H9 (cell line): ENCODE measurements around the gene DDX27. TPM values are rescaled to one million over a fixed set of nuclear protein-coding genes. Genes with fewer than 3 reads are reported as not detected.

ENCODE experiments used
- DNase-seq: peaks from one replicate; pipeline ENCODE4 v3.0.0-alpha.2; 2017
- H2AFZ ChIP-seq: one replicate; pipeline ENCODE4 v1.6.1; 2013; ENCODE audit warnings: mild to moderate bottlenecking, low read length, control low read depth, moderate library complexity
- H2AK5ac ChIP-seq: 2 replicates; pipeline ENCODE4 v1.6.1; 2013; ENCODE audit warnings: low read length, control low read depth, mixed read lengths; ENCODE audit not compliant: insufficient read length
- H2BK120ac ChIP-seq: one replicate; pipeline ENCODE4 v1.6.1; 2013; ENCODE audit warnings: low read depth, mild to moderate bottlenecking, low read length, control low read depth, inconsistent platforms; ENCODE audit not compliant: poor library complexity, severe bottlenecking
- H2BK12ac ChIP-seq: 2 replicates; pipeline ENCODE4 v1.6.1; 2013; ENCODE audit warnings: low read length, control low read depth, mixed read lengths, low read depth; ENCODE audit not compliant: insufficient read length
- H2BK15ac ChIP-seq: 2 replicates; pipeline ENCODE4 v1.6.1; 2013; ENCODE audit warnings: low read depth, low read length, control low read depth
- H2BK20ac ChIP-seq: one replicate; pipeline ENCODE4 v1.6.1; 2013; ENCODE audit warnings: low read depth, mild to moderate bottlenecking, low read length, control low read depth, inconsistent platforms; ENCODE audit not compliant: poor library complexity, severe bottlenecking
- H2BK5ac ChIP-seq: 2 replicates; pipeline ENCODE4 v1.6.1; 2013; ENCODE audit warnings: low read length, control low read depth, mixed read lengths; ENCODE audit not compliant: insufficient read length
- H3K14ac ChIP-seq: 2 replicates; pipeline ENCODE4 v1.6.1; 2013; ENCODE audit warnings: low read length, control low read depth; ENCODE audit not compliant: insufficient read depth
- H3K18ac ChIP-seq: 2 replicates; pipeline ENCODE4 v1.6.1; 2013; ENCODE audit warnings: low read depth, mild to moderate bottlenecking, mixed read lengths, low read length, control low read depth; ENCODE audit not compliant: insufficient read length
- H3K23ac ChIP-seq: 2 replicates; pipeline ENCODE4 v1.6.1; 2013; ENCODE audit warnings: low read length, control low read depth, mixed read lengths, low read depth; ENCODE audit not compliant: insufficient read length
- H3K23me2 ChIP-seq: 2 replicates; pipeline ENCODE4 v1.6.1; 2013; ENCODE audit warnings: low read depth, mild to moderate bottlenecking, mixed read lengths, low read length, control low read depth; ENCODE audit not compliant: insufficient read length, poor library complexity, severe bottlenecking
- H3K27ac ChIP-seq: 2 replicates; pipeline ENCODE4 v1.5.1; 2013; ENCODE audit warnings: low read length, control low read depth, mixed read lengths, low read depth; ENCODE audit not compliant: insufficient read length
- H3K27me3 ChIP-seq: 2 replicates; pipeline ENCODE4 v1.6.1; 2013; ENCODE audit warnings: low read length, control low read depth, inconsistent platforms; ENCODE audit not compliant: insufficient read depth
- H3K4ac ChIP-seq: 2 replicates; pipeline ENCODE4 v1.6.1; 2013; ENCODE audit warnings: low read depth, mild to moderate bottlenecking, control low read depth, inconsistent platforms, low read length, moderate library complexity
- H3K4me1 ChIP-seq: 2 replicates; pipeline ENCODE4 v1.6.1; 2013; ENCODE audit warnings: low read length, control low read depth, inconsistent platforms; ENCODE audit not compliant: insufficient read depth
- H3K4me2 ChIP-seq: 2 replicates; pipeline ENCODE4 v1.6.1; 2013; ENCODE audit warnings: low read length, control low read depth, mixed read lengths; ENCODE audit not compliant: insufficient read length, insufficient read depth
- H3K56ac ChIP-seq: 2 replicates; pipeline ENCODE4 v1.6.1; 2013; ENCODE audit warnings: low read depth, mild to moderate bottlenecking, mixed read lengths, low read length, control low read depth; ENCODE audit not compliant: insufficient read length
- H3K79me1 ChIP-seq: 2 replicates; pipeline ENCODE4 v1.6.1; 2013; ENCODE audit warnings: low read depth, mild to moderate bottlenecking, moderate library complexity, low read length, control low read depth, inconsistent platforms; ENCODE audit not compliant: insufficient read depth, poor library complexity, severe bottlenecking
- H3K79me2 ChIP-seq: 2 replicates; pipeline ENCODE4 v1.6.1; 2013; ENCODE audit warnings: low read length, control low read depth, inconsistent platforms; ENCODE audit not compliant: insufficient read depth
- H3K9ac ChIP-seq: 2 replicates; pipeline ENCODE4 v1.6.1; 2013; ENCODE audit warnings: low read length, control low read depth, mixed read lengths; ENCODE audit not compliant: insufficient read length; ENCODE audit errors: extremely low read depth
- H3K9me3 ChIP-seq: one replicate; pipeline ENCODE4 v1.6.1; 2013; ENCODE audit warnings: low read depth, low read length, inconsistent platforms; ENCODE audit not compliant: control insufficient read depth
- H3T11ph ChIP-seq: one replicate; pipeline ENCODE4 v1.6.1; 2013; ENCODE audit warnings: mild to moderate bottlenecking, low read length, control low read depth, inconsistent platforms
- H4K20me1 ChIP-seq: one replicate; pipeline ENCODE4 v1.6.1; 2013; ENCODE audit not compliant: control insufficient read depth, insufficient read length, insufficient read depth
- H4K5ac ChIP-seq: 2 replicates; pipeline ENCODE4 v1.6.1; 2013; ENCODE audit warnings: low read depth, mild to moderate bottlenecking, mixed read lengths, low read length, control low read depth; ENCODE audit not compliant: insufficient read length
- H4K8ac ChIP-seq: replicated peaks from 2 replicates; pipeline ENCODE4 v1.6.1; 2013; ENCODE audit warnings: low read length, control low read depth, mixed read lengths, low read depth; ENCODE audit not compliant: insufficient read length
- H4K91ac ChIP-seq: 2 replicates; pipeline ENCODE4 v1.6.1; 2013; ENCODE audit warnings: low read depth, mild to moderate bottlenecking, moderate library complexity, mixed read lengths, low read length, control low read depth; ENCODE audit not compliant: insufficient read length
- H3K27ac Mint-ChIP-seq, 3 experiments: 2 replicates in 2 of 3; 3 replicates in 1 of 3; pipeline ENCODE4 v1.8.0; 2020 to 2021; ENCODE audit warnings: mixed read lengths in 3 of 3, mild to moderate bottlenecking in 1 of 3, moderate library complexity in 1 of 3
- H3K27me3 Mint-ChIP-seq: 2 replicates; pipeline ENCODE4 v1.8.0; 2021; ENCODE audit warnings: low read depth, mild to moderate bottlenecking, moderate library complexity, mixed read lengths
- H3K36me3 Mint-ChIP-seq, 3 experiments: 2 replicates in 2 of 3; 3 replicates in 1 of 3; pipeline ENCODE4 v1.8.0; 2020 to 2021; ENCODE audit warnings: low read depth in 3 of 3, mixed read lengths in 3 of 3; ENCODE audit not compliant: insufficient read depth in 1 of 3
- H3K4me1 Mint-ChIP-seq, 2 experiments: 2 replicates each; pipeline ENCODE4 v1.8.0; 2020; ENCODE audit warnings: mixed read lengths in 2 of 2
- H3K4me3 Mint-ChIP-seq, 2 experiments: 2 replicates in 1 of 2; 3 replicates in 1 of 2; pipeline ENCODE4 v1.8.0; 2020 to 2021; ENCODE audit warnings: mild to moderate bottlenecking in 2 of 2, mixed read lengths in 2 of 2, moderate library complexity in 1 of 2
- H3K9me3 Mint-ChIP-seq, 2 experiments: 2 replicates in 1 of 2; 3 replicates in 1 of 2; pipeline ENCODE4 v1.8.0; 2020; ENCODE audit warnings: mild to moderate bottlenecking in 2 of 2, mixed read lengths in 2 of 2, moderate library complexity in 1 of 2
- CTCF ChIP-seq: fragments of 200-600 bp; sonication (generic); conservative IDR thresholded peaks from 3 replicates; pipeline ENCODE4 v1.8.0; 2021; ENCODE audit warnings: antibody characterized with exemption, mild to moderate bottlenecking
- WGBS: extraction: QIAGEN DNeasy Blood & Tissue Kit; methylation state at CpG from one replicate; pipeline ENCODE4 v1.1.7; 2013; ENCODE audit warnings: missing lambda C conversion rate, low lambda C conversion rate, mixed read lengths; ENCODE audit not compliant: insufficient read length; ENCODE audit errors: extremely low coverage; 5-methylcytosine and 5-hydroxymethylcytosine counted together
- total RNA-seq: library from RNA; stranded (reverse); gene quantifications from 2 replicates; pipeline ENCODE4 v1.2.1, GENCODE V29; 2021

Gene DDX27
- total RNA-seq, 1 experiment from 2014 or later: 46.9 TPM

GRCh38 chr20:49172413-49172812 is 46.8 kb upstream of the DDX27 start:
- Histone ChIP-seq H3K4me2 (no peak overlapping the region), H2AK5ac (no peak overlapping the region), H2BK120ac (no peak overlapping the region), H3K9ac (no peak overlapping the region), H2BK5ac (no peak overlapping the region), H3K4me1 (no peaks in the 10 kb centered on the region), H3K79me2 (peaks cover 6% of the 10 kb centered on the region; the same call in 1 of the 2 replicates), H3K56ac (no peak overlapping the region), H2BK20ac (no peak overlapping the region), H3K14ac (no peak overlapping the region), H4K91ac (no peak overlapping the region), H4K20me1 (no peaks in the 10 kb centered on the region), H4K8ac (no peak overlapping the region), H3K27ac (no peak overlapping the region), H3K23me2 (no peaks in the 10 kb centered on the region), H3K79me1 (peaks cover 7% of the 10 kb centered on the region), H3K9me3 (no peaks in the 10 kb centered on the region), H4K5ac (no peak overlapping the region), H2BK12ac (no peak overlapping the region), H3T11ph (no peak overlapping the region), H2AFZ (no peak overlapping the region), H2BK15ac (no peak overlapping the region), H3K18ac (no peak overlapping the region), H3K4ac (no peak overlapping the region), H3K23ac (no peak overlapping the region), H3K27me3 (no peaks in the 10 kb centered on the region)
- Mint-ChIP-seq H3K27me3 (no peaks in the 10 kb centered on the region), H3K27ac (no peak overlapping the region; a peak in 1 of 7 replicates), H3K9me3 (no peaks in the 10 kb centered on the region), H3K36me3 (peaks cover 7 to 24% (median 23%) of the 10 kb centered on the region in 3 experiments), H3K4me3 (no peak overlapping the region), H3K4me1 (peaks cover 9% of the 10 kb centered on the region in 2 experiments; a peak in 3 of 4 replicates)
- no peak for TF ChIP-seq CTCF
- DNase-seq: no peak
- no CpG with 5 or more reads among the region's 1 CpG for WGBS
